ENCODE measurements around the gene GRID1. TPM values are rescaled to one million over a fixed set of nuclear protein-coding genes. Genes with fewer than 3 reads are reported as not detected.

The GRID1 gene
- total RNA-seq, 1 donor = not detected

DNA sequence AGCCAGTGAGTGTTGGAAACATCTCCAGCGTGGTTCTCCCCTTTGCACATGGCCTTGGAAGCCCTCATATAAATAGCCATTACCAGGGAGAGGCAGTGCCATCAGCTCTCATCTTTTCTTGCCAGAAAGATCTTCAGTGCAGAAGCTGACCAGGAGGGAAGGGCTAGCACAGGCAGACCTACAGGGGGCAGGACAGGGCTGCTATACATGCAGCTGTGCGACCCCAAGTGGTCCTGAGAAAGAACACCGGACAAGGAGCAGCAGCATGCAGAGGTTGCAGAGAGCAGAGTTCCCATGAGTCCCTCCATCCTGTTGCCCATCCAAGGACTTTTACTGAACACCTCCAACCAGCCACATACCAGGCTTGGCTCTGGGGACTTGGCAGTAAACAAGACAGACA is 17.1 kb downstream of the GRID1 start:
- H3K4me3 ChIP-seq (ENCODE audit: low read depth, low read length) = no peak overlapping the region
- TF ChIP-seq, protein P1, sequence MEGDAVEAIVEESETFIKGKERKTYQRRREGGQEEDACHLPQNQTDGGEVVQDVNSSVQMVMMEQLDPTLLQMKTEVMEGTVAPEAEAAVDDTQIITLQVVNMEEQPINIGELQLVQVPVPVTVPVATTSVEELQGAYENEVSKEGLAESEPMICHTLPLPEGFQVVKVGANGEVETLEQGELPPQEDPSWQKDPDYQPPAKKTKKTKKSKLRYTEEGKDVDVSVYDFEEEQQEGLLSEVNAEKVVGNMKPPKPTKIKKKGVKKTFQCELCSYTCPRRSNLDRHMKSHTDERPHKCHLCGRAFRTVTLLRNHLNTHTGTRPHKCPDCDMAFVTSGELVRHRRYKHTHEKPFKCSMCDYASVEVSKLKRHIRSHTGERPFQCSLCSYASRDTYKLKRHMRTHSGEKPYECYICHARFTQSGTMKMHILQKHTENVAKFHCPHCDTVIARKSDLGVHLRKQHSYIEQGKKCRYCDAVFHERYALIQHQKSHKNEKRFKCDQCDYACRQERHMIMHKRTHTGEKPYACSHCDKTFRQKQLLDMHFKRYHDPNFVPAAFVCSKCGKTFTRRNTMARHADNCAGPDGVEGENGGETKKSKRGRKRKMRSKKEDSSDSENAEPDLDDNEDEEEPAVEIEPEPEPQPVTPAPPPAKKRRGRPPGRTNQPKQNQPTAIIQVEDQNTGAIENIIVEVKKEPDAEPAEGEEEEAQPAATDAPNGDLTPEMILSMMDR (IDR thresholded peaks at IDR 0.05; ENCODE audit: insufficient read depth, low read length) = peak; percentile 33
- no peak for DNase-seq (ENCODE audit: low read depth)

DNA sequence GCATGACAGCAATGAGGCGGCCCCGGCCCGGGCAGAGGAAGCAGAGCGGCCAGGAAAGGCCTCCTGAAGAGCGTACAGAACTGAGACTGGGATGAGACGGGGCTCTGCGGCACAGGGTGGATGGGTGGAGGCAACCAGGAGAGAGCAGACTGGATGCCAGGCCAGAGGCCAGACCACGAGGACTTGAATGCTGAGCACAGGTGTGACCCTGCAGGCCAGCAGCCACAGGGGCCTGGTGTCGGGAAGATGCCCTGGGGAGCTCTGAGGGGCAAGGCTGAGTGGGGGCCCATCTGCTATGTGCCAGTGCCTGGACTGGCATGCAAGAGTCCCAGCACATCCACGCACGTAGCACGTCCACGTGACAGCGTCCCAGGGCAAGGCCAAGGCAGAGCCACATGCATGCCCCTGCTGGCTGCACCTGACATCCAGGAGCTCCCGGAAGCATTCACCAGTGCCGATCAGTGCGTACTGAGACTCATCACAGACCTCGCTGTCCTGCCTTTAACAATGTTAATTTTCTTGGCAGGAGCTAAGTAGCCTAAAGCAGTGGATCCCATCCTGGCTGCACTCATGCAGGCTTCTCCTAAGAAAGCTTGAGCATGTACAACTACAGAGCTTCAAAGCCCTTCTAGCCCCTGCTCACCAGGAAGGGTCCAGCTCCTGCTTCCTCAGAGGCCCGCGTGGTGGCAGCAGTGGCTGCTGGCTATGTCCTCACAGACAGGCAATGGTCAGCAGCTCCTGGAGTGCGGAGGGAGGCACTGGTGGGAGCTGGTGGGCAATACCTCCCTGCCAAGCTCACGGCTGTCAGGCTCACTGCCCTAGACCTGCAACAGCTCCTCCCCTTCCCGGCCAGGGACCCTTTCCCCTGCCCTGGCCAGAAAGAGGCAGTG is 18.0 kb downstream of the GRID1 start:
- TF ChIP-seq, protein P1 (IDR thresholded peaks at IDR 0.05; ENCODE audit: insufficient read depth, low read length) = peak; percentile 15
- H3K4me3 ChIP-seq (ENCODE audit: low read depth, low read length) = no peak overlapping the region
- DNase-seq (ENCODE audit: low read depth) = no peak

GRCh38 chr10:86347856-86348255 is 18.7 kb downstream of the GRID1 start:
- DNase-seq (ENCODE audit: low read depth) = no peak
- TF ChIP-seq, protein P1 (IDR thresholded peaks at IDR 0.05; ENCODE audit: insufficient read depth, low read length) = no peak
- H3K4me3 ChIP-seq (ENCODE audit: low read depth, low read length) = no peak overlapping the region

DNA sequence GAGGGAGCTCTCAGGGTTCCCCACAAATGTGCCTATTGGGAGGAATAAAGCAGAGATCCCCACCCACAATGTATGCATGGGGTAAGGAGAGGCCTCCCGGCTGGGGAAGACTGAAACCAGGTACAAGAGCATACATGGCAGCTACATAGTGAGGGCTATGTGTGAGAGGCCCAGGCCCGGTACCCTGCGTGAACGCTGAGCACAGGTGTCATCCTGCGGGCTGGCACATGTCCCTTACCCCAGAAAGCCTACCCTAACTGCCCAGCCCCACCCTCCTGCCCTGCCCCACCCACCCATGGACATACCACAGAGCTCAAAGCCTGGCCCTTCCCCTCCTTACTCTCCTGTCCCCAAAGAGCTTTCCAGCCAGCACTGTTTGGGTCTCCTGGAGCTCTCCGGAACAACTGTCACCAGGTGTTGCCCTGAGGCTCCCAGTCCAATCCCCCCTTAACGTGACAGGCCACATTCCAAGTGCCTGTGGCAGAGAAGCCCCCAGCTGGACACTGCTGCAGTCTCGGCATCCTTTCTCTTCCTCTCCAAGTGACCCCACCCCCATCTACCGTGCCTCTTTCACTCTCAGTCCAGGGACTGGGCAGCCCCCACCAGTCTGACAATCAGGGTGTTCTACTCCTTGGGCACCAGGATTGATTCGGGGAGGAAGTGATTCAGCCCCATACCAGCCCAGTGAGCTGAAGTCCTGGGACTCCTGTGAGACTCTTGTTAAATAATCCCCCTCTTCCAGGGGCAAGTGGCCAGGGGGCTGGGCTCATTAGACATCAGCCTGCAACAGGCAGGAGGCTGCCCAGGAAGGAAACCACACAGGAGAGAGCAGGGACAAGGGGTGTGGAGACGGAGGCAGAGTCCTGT is 19.6 kb downstream of the GRID1 start:
- H3K4me3 ChIP-seq (ENCODE audit: low read depth, low read length) = no peak overlapping the region
- TF ChIP-seq, protein P1 (IDR thresholded peaks at IDR 0.05; ENCODE audit: insufficient read depth, low read length) = no peak

DNA sequence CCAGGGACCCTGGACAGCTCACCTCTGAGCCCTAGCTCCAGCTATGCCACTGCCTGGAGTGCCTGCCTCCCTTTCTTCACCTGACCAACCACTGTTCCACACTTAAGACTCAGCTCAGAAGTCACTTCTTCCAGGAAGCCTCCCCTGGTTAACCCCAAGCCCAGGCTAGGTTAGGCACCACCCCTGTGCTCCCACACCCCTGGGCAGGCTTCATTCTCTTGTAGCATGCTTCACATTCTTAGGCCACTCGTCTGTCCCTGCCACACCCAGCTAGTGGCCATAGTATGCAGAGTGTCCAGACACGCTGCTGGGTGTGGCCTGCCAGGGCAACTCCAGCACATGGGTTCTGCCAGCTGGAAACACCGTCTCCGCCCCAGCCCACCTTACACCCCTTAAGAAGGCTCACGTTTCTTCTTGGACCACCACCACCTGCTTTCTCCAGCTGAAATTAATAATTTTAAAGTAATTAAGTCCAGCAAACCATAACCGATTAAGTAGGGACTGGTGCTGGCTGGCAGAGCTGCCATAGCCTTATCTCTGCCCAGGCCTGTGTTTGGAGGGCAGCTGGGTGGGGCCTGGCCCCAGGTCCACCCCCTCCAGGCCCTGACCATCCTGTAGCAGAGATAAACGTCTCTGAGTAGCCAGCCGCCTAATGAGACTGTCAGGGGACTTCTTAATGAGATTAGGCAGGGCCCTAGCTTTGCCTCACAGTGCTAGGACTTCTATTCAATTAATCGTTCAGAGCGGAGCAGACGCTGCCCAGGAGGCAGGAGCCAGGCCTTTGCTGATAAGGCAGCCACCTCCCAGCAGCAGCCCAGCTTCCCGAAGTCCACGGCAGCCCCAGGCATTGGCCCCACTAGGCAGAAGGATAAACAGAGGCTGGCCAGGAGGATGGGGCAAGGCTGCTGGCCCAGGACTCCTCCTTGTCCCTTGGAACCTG is 20.5 kb downstream of the GRID1 start:
- H3K4me3 ChIP-seq (ENCODE audit: low read depth, low read length) = no peak overlapping the region
- TF ChIP-seq, protein P1 (IDR thresholded peaks at IDR 0.05; ENCODE audit: insufficient read depth, low read length) = no peak
- no peak for DNase-seq (ENCODE audit: low read depth)

More for the DNA sequence above, 19.6 kb downstream of the GRID1 start:
- DNase-seq (ENCODE audit: low read depth) = no peak

- H3K4me3 ChIP-seq (ENCODE audit: low read depth, low read length) = no peak overlapping the region
- TF ChIP-seq, protein P1 (IDR thresholded peaks at IDR 0.05; ENCODE audit: insufficient read depth, low read length) = no peak
- DNase-seq (ENCODE audit: low read depth) = no peak
Measured at GRCh38 chr10:86345296-86345858, 21.2 kb downstream of the GRID1 start.

All from fibroblast of the aortic adventitia (primary cell).